H1 (cell line): ENCODE measurements around the gene KRT76. TPM values are rescaled to one million over a fixed set of nuclear protein-coding genes. Genes with fewer than 3 reads are reported as not detected.

ENCODE experiments used
- CTCF ChIA-PET: fragments of 300-600 bp; sonication (Branson Sonifier 250); formaldehyde crosslinking; loops from one replicate; lab custom pipeline; 2021; ENCODE audit not compliant: partially characterized antibody; lab: Charles Lee
- POLR2A ChIA-PET: fragments of 300-600 bp; sonication (Branson Sonifier 250); formaldehyde crosslinking; loops from one replicate; lab custom pipeline; 2021; ENCODE audit warnings: inconsistent platforms; ENCODE audit not compliant: partially characterized antibody; lab: Charles Lee
- DNase-seq, 2 experiments: peaks; one replicate each; pipeline versions ENCODE4 v3.0.0 to v3.0.0-alpha.2; 2010 to 2022; ENCODE audit warnings: low spot score in 2 of 2, low read depth in 1 of 2, mixed read lengths in 1 of 2
- FAIRE-seq: peaks from 2 replicates; lab custom pipeline; 2011; peaks lifted over from hg19 to GRCh38; lab: Jason Lieb, UNC
- H2AFZ ChIP-seq: 2 replicates; pipeline ENCODE4 v1.8.1; 2012; ENCODE audit warnings: low read length, inconsistent platforms
- H2AK5ac ChIP-seq: 2 replicates; pipeline ENCODE4 v1.6.1; 2013; ENCODE audit warnings: low read depth, low read length
- H2BK120ac ChIP-seq: replicated peaks from 2 replicates; pipeline ENCODE3; 2013; ENCODE audit warnings: low read depth, low read length, inconsistent platforms
- H2BK12ac ChIP-seq: 2 replicates; pipeline ENCODE4 v1.6.1; 2013; ENCODE audit warnings: low read depth, low read length
- H2BK15ac ChIP-seq: 2 replicates; pipeline ENCODE4 v1.6.1; 2013; ENCODE audit warnings: low read length
- H2BK20ac ChIP-seq: 2 replicates; pipeline ENCODE4 v1.6.1; 2013; ENCODE audit warnings: low read length
- H2BK5ac ChIP-seq: 2 replicates; pipeline ENCODE4 v1.6.1; 2013; ENCODE audit warnings: low read depth, low read length
- H3K14ac ChIP-seq: 2 replicates; pipeline ENCODE4 v1.6.1; 2013; ENCODE audit warnings: inconsistent platforms; ENCODE audit not compliant: insufficient read length
- H3K18ac ChIP-seq: 2 replicates; pipeline ENCODE4 v1.6.1; 2013; ENCODE audit warnings: low read length; ENCODE audit errors: extremely low read depth
- H3K23ac ChIP-seq: 2 replicates; pipeline ENCODE4 v1.6.1; 2013; ENCODE audit warnings: inconsistent platforms; ENCODE audit not compliant: insufficient read length
- H3K23me2 ChIP-seq: 2 replicates; pipeline ENCODE4 v1.6.1; 2013; ENCODE audit warnings: low read depth, low read length
- H3K27ac ChIP-seq: 2 replicates; pipeline ENCODE4 v1.6.1; 2011; ENCODE audit warnings: low read depth, low read length, inconsistent platforms
- H3K27me3 ChIP-seq, 4 experiments: replicated peaks in 1 of 4; 1 replicate in 1 of 4; 2 replicates in 3 of 4; pipeline versions ENCODE4 v1.6.1 to v1.8.1; 2011 to 2013; ENCODE audit warnings: low read length in 3 of 4, mild to moderate bottlenecking in 3 of 4, inconsistent platforms in 2 of 4, mixed read lengths in 2 of 4, moderate library complexity in 1 of 4; ENCODE audit not compliant: control insufficient read depth in 3 of 4, insufficient read depth in 3 of 4; ENCODE audit errors: extremely low read depth in 1 of 4
- H3K36me3 ChIP-seq, 4 experiments: 2 replicates each; pipeline versions ENCODE4 v1.6.1 to v1.8.1; 2011 to 2013; ENCODE audit warnings: mild to moderate bottlenecking in 4 of 4, low read length in 3 of 4, moderate library complexity in 2 of 4, control low read depth in 1 of 4, inconsistent platforms in 1 of 4; ENCODE audit not compliant: insufficient read depth in 4 of 4, control insufficient read depth in 2 of 4
- H3K4ac ChIP-seq: replicated peaks from 2 replicates; pipeline ENCODE3; 2013; ENCODE audit warnings: low read length, low read depth, mixed read lengths, inconsistent platforms; ENCODE audit not compliant: insufficient read length
- H3K4me1 ChIP-seq, 4 experiments: replicated peaks in 1 of 4; 1 replicate in 1 of 4; 2 replicates in 3 of 4; pipeline versions ENCODE4 v1.6.1 to v1.8.1; 2011 to 2013; ENCODE audit warnings: low read length in 3 of 4, inconsistent platforms in 2 of 4, mixed read lengths in 1 of 4; ENCODE audit not compliant: insufficient read depth in 4 of 4, control insufficient read depth in 3 of 4
- H3K4me2 ChIP-seq, 2 experiments: 2 replicates each; pipeline versions ENCODE4 v1.6.1 to v1.8.1; 2011 to 2013; ENCODE audit warnings: low read depth in 2 of 2, low read length in 2 of 2, control low read depth in 1 of 2, inconsistent platforms in 1 of 2, mild to moderate bottlenecking in 1 of 2; ENCODE audit not compliant: insufficient read depth in 1 of 2
- H3K4me3 ChIP-seq, 4 experiments: fragments of 200-600, 300-600 bp in 1 of 4; sonication (generic), shearing (Covaris generic), sonication (Bioruptor Twin) in 1 of 4; 2 replicates each; pipeline versions ENCODE4 v1.5.1 to v1.8.1; 2011 to 2016; ENCODE audit warnings: low read length in 4 of 4, low read depth in 3 of 4, control low read depth in 2 of 4, inconsistent platforms in 2 of 4, mild to moderate bottlenecking in 2 of 4, mixed read lengths in 1 of 4, moderate library complexity in 1 of 4; ENCODE audit not compliant: insufficient read depth in 2 of 4; ENCODE audit errors: extremely low read depth in 1 of 4
- H3K56ac ChIP-seq: replicated peaks from 2 replicates; pipeline ENCODE3; 2013; ENCODE audit warnings: low read depth, mild to moderate bottlenecking, mixed read lengths, low read length, inconsistent platforms; ENCODE audit not compliant: insufficient read length
- H3K79me1 ChIP-seq: 2 replicates; pipeline ENCODE4 v1.6.1; 2013; ENCODE audit warnings: low read depth, low read length, control low read depth
- H3K79me2 ChIP-seq, 2 experiments: 2 replicates each; pipeline versions ENCODE4 v1.6.1 to v1.8.1; 2012 to 2013; ENCODE audit warnings: low read length in 2 of 2, mild to moderate bottlenecking in 2 of 2, inconsistent platforms in 1 of 2; ENCODE audit not compliant: insufficient read depth in 2 of 2, control insufficient read depth in 1 of 2
- H3K9ac ChIP-seq, 4 experiments: replicated peaks in 1 of 4; 1 replicate in 1 of 4; 2 replicates in 3 of 4; pipeline versions ENCODE4 v1.6.1 to v1.8.1; 2011 to 2013; ENCODE audit warnings: low read depth in 3 of 4, low read length in 3 of 4, control low read depth in 2 of 4, mild to moderate bottlenecking in 2 of 4, moderate library complexity in 2 of 4, inconsistent platforms in 1 of 4; ENCODE audit errors: extremely low read depth in 1 of 4
- H3K9me3 ChIP-seq, 2 experiments: 2 replicates each; pipeline versions ENCODE4 v1.6.1 to v1.8.1; 2012 to 2013; ENCODE audit warnings: mild to moderate bottlenecking in 2 of 2, moderate library complexity in 2 of 2, control low read depth in 1 of 2, inconsistent platforms in 1 of 2, low read depth in 1 of 2, low read length in 1 of 2, mixed read lengths in 1 of 2; ENCODE audit not compliant: insufficient read depth in 2 of 2
- H4K20me1 ChIP-seq, 2 experiments: replicated peaks in 1 of 2; 2 replicates each; pipeline versions ENCODE3 to v1.8.1; 2011 to 2013; ENCODE audit warnings: inconsistent platforms in 2 of 2, low read length in 2 of 2, mild to moderate bottlenecking in 1 of 2; ENCODE audit not compliant: insufficient read depth in 2 of 2, control insufficient read depth in 1 of 2
- H4K5ac ChIP-seq: 2 replicates; pipeline ENCODE4 v1.6.1; 2013; ENCODE audit warnings: low read length, low read depth, mixed read lengths, inconsistent platforms; ENCODE audit not compliant: insufficient read length
- H4K8ac ChIP-seq: 2 replicates; pipeline ENCODE4 v1.8.0; 2013; ENCODE audit warnings: mild to moderate bottlenecking, moderate library complexity, low read length, inconsistent platforms; ENCODE audit not compliant: insufficient read depth; ENCODE audit errors: extremely low read depth
- H4K91ac ChIP-seq: replicated peaks from 2 replicates; pipeline ENCODE3; 2013; ENCODE audit warnings: low read length, mixed read lengths, inconsistent platforms; ENCODE audit not compliant: insufficient read length
- CHD2 ChIP-seq: IDR thresholded peaks from 2 replicates; pipeline ENCODE4 v1.6.1; 2012; ENCODE audit warnings: low read length, improper control_type of control experiment
- E2F6 ChIP-seq: IDR thresholded peaks from 2 replicates; pipeline ENCODE4 v1.6.1; 2012; ENCODE audit warnings: inconsistent platforms
- KDM5A ChIP-seq: fragments of 200-600 bp; IDR thresholded peaks from 2 replicates; pipeline ENCODE4 v1.7.1; 2012; ENCODE audit warnings: mild to moderate bottlenecking, low read length, inconsistent platforms, mixed read lengths
- POU5F1 ChIP-seq: IDR thresholded peaks from 2 replicates; pipeline ENCODE4 v1.6.1; 2011; ENCODE audit warnings: low read depth, mild to moderate bottlenecking, low read length, moderate library complexity
- RBBP5 ChIP-seq: IDR thresholded peaks from 2 replicates; pipeline ENCODE4 v1.7.1; 2012; ENCODE audit warnings: low read depth, mild to moderate bottlenecking, inconsistent platforms, low read length, moderate library complexity, borderline replicate concordance
- YY1 ChIP-seq: IDR thresholded peaks from 2 replicates; pipeline ENCODE4 v1.6.1; 2011; ENCODE audit warnings: low read depth, mild to moderate bottlenecking, low read length
- polyA plus RNA-seq, 7 experiments: library from polyadenylated mRNA; depleted of rRNA in 3 of 7; stranded (reverse) in 5 of 7; unstranded in 2 of 7; fragments of >200 nt in 5 of 7; fragments of 200-250 nt in 2 of 7; gene quantifications; 1 replicate in 5 of 7; 2 replicates in 1 of 7; 4 replicates in 1 of 7; pipeline versions ENCODE4 v1.2.1 to v1.2.3, GENCODE V29; 2011 to 2013; ENCODE audit warnings: missing spikeins in 2 of 7, mixed read lengths in 2 of 7
- total RNA-seq: library from RNA; stranded (reverse); fragmentation: NEBNext Ultra II Directional; extraction: Animal tissue kit (Norgen Biotek cat#: 25700); gene quantifications from 2 replicates; pipeline ENCODE4 v1.2.1, GENCODE V29; 2021

KRT76 gene
- total and polyA plus RNA-seq, 2 of the 8 experiments (the other 6 are each of a cell fraction or from before 2014, with no cell fraction given) = not detected

GRCh38 chr12:52751795-52752194 lies 25.4 kb downstream of the KRT76 start:
- H3K4ac ChIP-seq = no peak overlapping the region
- ChIA-PET POLR2A (interaction anchor here (0.5 to 0.7 kb wide), 2 partner anchors 61 to 311 kb away, joined by 3 to 4 read pairs; no protein-coding TSS in a partner anchor), CTCF (interaction anchor here (1.4 kb wide), 1 partner anchor 378 kb away, joined by 3 read pairs; no protein-coding TSS in a partner anchor)
- no peak overlapping the region for H3K4me2 ChIP-seq
- H3K56ac ChIP-seq = no peak overlapping the region
- no peaks in the 10 kb centered on the region; a peak in 1 of 4 replicates for H3K9me3 ChIP-seq
- no peak overlapping the region for H3K4me3 ChIP-seq
- DNase-seq (no peak), FAIRE-seq (no peak)
- no peaks in the 10 kb centered on the region for H3K23me2 ChIP-seq
- no peak overlapping the region for H4K91ac ChIP-seq
- no peak overlapping the region for H2BK5ac ChIP-seq
- peaks cover 0 to 5% (median 0%) of the 10 kb centered on the region in 4 experiments; a peak in 2 of 7 replicates for H3K27me3 ChIP-seq
- H2BK15ac ChIP-seq = no peak overlapping the region
- no peak overlapping the region for H2BK120ac ChIP-seq
- no peak overlapping the region for H3K23ac ChIP-seq
- H3K18ac ChIP-seq = no peak overlapping the region
- H3K27ac ChIP-seq = no peak overlapping the region
- no peaks in the 10 kb centered on the region for H3K79me1 ChIP-seq
- no peaks in the 10 kb centered on the region for H3K36me3 ChIP-seq
- no peak overlapping the region for H2BK12ac ChIP-seq
- H4K5ac ChIP-seq = no peak overlapping the region
- no peak overlapping the region for H3K9ac ChIP-seq
- TF ChIP-seq E2F6 = no peak
- TF ChIP-seq RBBP5 = no peak
- no peak for TF ChIP-seq CHD2
- TF ChIP-seq YY1 = no peak
- TF ChIP-seq POU5F1 = no peak
- TF ChIP-seq KDM5A = no peak
- H4K20me1 ChIP-seq = peaks cover 0 to 2% of the 10 kb centered on the region in 2 experiments
- no peak overlapping the region for H2BK20ac ChIP-seq
- no peak overlapping the region for H4K8ac ChIP-seq
- no peak overlapping the region for H3K14ac ChIP-seq
- no peaks in the 10 kb centered on the region for H3K79me2 ChIP-seq
- no peak overlapping the region for H2AK5ac ChIP-seq
- H3K4me1 ChIP-seq = no peaks in the 10 kb centered on the region
- H2AFZ ChIP-seq = no peak overlapping the region
